HFFc6 (cell line): ENCODE results near the gene NBAS. TPM values are rescaled to one million over a fixed set of nuclear protein-coding genes. Genes with fewer than 3 reads are reported as not detected.

ENCODE experiments used
- DNase-seq: peaks from one replicate; pipeline ENCODE4 v3.0.0-alpha.2; 2018
- H3K27ac Mint-ChIP-seq: 2 replicates; pipeline ENCODE4 v1.8.0; 2020; ENCODE audit warnings: mild to moderate bottlenecking, mixed read lengths
- H3K27me3 Mint-ChIP-seq: 2 replicates; pipeline ENCODE4 v1.8.0; 2021; ENCODE audit warnings: mild to moderate bottlenecking, moderate library complexity, mixed read lengths; ENCODE audit not compliant: insufficient read depth
- H3K36me3 Mint-ChIP-seq: 2 replicates; pipeline ENCODE4 v1.8.0; 2021; ENCODE audit warnings: low read depth, mixed read lengths
- H3K4me1 Mint-ChIP-seq: 2 replicates; pipeline ENCODE4 v1.8.0; 2020; ENCODE audit warnings: low read depth, mixed read lengths
- H3K4me3 Mint-ChIP-seq: 2 replicates; pipeline ENCODE4 v1.8.0; 2020; ENCODE audit warnings: mild to moderate bottlenecking, moderate library complexity, mixed read lengths
- H3K9me3 Mint-ChIP-seq: 2 replicates; pipeline ENCODE4 v1.8.0; 2020; ENCODE audit warnings: mild to moderate bottlenecking, mixed read lengths
- total RNA-seq, 6 experiments: library from RNA; stranded (reverse); fragmentation: NEBNext Ultra II Directional; extraction: Animal tissue kit (Norgen Biotek cat#: 25700); gene quantifications; 2 replicates in 1 of 6; 3 replicates in 5 of 6; pipeline ENCODE4 v1.2.3, GENCODE V29; 2021
- TF ChIP-seq, protein P1 (sequence below): fragments of 200-600 bp; sonication (generic); IDR thresholded peaks from 2 replicates; pipeline ENCODE4 v1.5.0; 2021; ENCODE audit warnings: antibody characterized with exemption, mild to moderate bottlenecking

NBAS gene
- total RNA-seq, 6 experiments from 2014 or later = 43.5 to 54.0 (median 52.2) TPM

- Mint-ChIP-seq H3K9me3 (no peaks in the 10 kb centered on the region), H3K4me3 (no peak overlapping the region), H3K4me1 (peaks cover 16% of the 10 kb centered on the region; the same call in 1 of the 2 replicates), H3K27me3 (peaks cover under 1% of the 10 kb centered on the region), H3K36me3 (no peaks in the 10 kb centered on the region), H3K27ac (no peak overlapping the region)
- DNase-seq = no peak
- TF ChIP-seq, protein P1, sequence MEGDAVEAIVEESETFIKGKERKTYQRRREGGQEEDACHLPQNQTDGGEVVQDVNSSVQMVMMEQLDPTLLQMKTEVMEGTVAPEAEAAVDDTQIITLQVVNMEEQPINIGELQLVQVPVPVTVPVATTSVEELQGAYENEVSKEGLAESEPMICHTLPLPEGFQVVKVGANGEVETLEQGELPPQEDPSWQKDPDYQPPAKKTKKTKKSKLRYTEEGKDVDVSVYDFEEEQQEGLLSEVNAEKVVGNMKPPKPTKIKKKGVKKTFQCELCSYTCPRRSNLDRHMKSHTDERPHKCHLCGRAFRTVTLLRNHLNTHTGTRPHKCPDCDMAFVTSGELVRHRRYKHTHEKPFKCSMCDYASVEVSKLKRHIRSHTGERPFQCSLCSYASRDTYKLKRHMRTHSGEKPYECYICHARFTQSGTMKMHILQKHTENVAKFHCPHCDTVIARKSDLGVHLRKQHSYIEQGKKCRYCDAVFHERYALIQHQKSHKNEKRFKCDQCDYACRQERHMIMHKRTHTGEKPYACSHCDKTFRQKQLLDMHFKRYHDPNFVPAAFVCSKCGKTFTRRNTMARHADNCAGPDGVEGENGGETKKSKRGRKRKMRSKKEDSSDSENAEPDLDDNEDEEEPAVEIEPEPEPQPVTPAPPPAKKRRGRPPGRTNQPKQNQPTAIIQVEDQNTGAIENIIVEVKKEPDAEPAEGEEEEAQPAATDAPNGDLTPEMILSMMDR = no peak
Measured at GRCh38 chr2:15149063-15149462, 412.1 kb downstream of the NBAS start.

DNA sequence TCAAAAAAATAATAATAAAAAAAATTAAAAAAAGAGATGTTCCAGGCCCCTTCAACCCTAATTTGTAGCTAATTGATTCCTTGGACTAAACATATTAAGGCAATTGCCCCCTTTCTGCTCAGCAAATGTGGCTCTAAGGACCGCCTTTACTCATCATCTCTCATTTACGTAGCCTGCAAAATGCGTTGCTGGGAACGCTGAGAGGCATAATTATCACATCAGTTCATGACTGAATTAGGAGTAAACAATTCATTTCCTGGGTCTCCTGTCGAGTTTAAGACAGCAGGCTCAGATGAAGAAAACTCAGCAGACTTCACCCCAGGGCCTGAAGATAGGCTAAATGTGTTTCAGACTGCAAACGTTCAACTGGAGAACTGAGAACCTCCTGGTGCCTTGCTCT, 413.5 kb downstream of the NBAS start:
- no peaks in the 10 kb centered on the region for H3K36me3 Mint-ChIP-seq
- TF ChIP-seq, protein P1 = no peak
- H3K4me3 Mint-ChIP-seq = no peak overlapping the region
- DNase-seq = no peak
- peaks cover 2% of the 10 kb centered on the region for H3K27me3 Mint-ChIP-seq
- peaks cover 24% of the 10 kb centered on the region; the same call in 1 of the 2 replicates for H3K4me1 Mint-ChIP-seq
- no peaks in the 10 kb centered on the region for H3K9me3 Mint-ChIP-seq
- H3K27ac Mint-ChIP-seq = no peak overlapping the region

DNA sequence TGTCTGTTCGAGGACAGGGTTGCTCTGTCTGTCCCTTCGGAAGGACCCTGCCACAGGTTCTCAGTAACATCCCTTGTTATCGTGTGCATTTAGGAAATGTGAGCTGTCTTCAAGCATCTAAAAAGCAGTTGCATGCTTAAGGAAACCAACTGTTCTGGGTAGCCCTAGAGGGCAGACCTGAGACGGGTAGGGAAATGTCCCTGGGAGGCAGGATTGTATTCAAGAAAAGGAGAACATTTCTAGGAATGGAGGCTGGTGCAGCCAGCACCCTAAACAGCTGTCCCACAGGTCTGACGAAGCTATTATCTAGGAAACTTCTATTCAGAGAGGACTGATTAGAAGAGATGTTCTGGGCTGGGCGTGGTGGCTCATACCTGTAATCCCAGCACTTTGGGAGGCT, 414.2 kb downstream of the NBAS start:
- H3K4me3 Mint-ChIP-seq = no peak overlapping the region
- H3K4me1 Mint-ChIP-seq = peaks cover 30% of the 10 kb centered on the region; the same call in 1 of the 2 replicates
- peaks cover 4% of the 10 kb centered on the region for H3K27me3 Mint-ChIP-seq
- DNase-seq = no peak
- H3K27ac Mint-ChIP-seq = no peak overlapping the region
- TF ChIP-seq, protein P1 = no peak
- no peaks in the 10 kb centered on the region for H3K9me3 Mint-ChIP-seq
- no peaks in the 10 kb centered on the region for H3K36me3 Mint-ChIP-seq

- Mint-ChIP-seq H3K4me3 (no peak overlapping the region), H3K9me3 (no peaks in the 10 kb centered on the region), H3K27me3 (peaks cover 4% of the 10 kb centered on the region), H3K36me3 (no peaks in the 10 kb centered on the region), H3K27ac (no peak overlapping the region), H3K4me1 (peaks cover 33% of the 10 kb centered on the region; the same call in 1 of the 2 replicates)
- TF ChIP-seq, protein P1 = no peak
- no peak for DNase-seq
Measured at GRCh38 chr2:15145919-15146318, 415.2 kb downstream of the NBAS start.

DNA sequence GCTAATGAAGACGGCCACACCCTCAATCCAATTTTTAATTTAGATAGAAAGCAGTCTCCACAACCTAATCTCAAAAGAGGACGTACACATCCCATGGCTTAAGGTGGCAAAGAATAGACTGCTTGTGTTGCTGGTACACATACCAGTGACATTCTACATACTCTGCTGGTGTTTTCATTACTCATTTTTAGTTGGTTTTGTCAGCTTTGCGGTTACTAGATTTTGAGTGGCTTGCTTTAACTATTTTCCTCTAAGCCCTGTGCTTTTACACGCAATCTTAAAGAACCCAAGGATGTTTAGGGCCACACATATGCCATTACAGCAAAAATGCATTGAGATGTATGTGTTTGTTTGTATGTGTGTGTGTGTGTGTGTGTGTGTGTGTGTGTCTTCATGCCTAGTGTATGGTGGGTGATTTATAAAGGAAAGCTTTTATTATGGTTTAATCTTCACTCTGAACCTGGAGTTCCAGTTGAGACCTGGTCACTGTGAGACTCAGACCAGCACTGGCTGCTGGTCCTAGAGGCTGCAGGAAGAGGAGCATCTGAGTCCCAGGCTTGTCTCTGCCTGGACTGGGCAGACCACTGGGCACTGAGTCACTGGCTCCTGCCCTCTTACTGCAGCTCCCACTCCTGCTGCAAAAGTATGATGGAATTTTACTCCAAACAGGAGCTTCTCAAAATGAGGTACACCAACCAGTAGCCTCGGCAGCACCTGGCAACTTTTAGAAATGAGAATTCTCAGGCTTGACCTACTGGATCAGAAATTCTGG, 415.9 kb downstream of the NBAS start:
- Mint-ChIP-seq H3K36me3 (no peaks in the 10 kb centered on the region), H3K27ac (peak overlapping the region; percentile 53; the same call in 1 of the 2 replicates), H3K4me3 (peak overlapping the region; percentile 32; the same call in 1 of the 2 replicates), H3K9me3 (no peaks in the 10 kb centered on the region), H3K4me1 (peaks cover 33% of the 10 kb centered on the region; the same call in 1 of the 2 replicates), H3K27me3 (peaks cover 4% of the 10 kb centered on the region)
- peak; percentile 44 for DNase-seq
- TF ChIP-seq, protein P1 = no peak
